ENCODE results near the gene KLHL22. TPM values are rescaled to one million over a fixed set of nuclear protein-coding genes. Genes with fewer than 3 reads are reported as not detected.
"Not testable (repeated sequence)": the region's sequence is repeated elsewhere in the genome, so short reads cannot be mapped to it uniquely, and the experiment has no call there.

KLHL22 gene
- total RNA-seq, 1 donor: 31.1 TPM

- DNase-seq (ENCODE audit: low read depth): no peak
- no peak overlapping the region for H3K4me3 ChIP-seq (ENCODE audit: low read depth, low read length)
- no peak for TF ChIP-seq CTCF (IDR thresholded peaks at IDR 0.05; ENCODE audit: insufficient read depth, low read depth, low read length)
Observed at GRCh38 chr22:20457506-20458240, 37.9 kb downstream of the KLHL22 start.

DNA sequence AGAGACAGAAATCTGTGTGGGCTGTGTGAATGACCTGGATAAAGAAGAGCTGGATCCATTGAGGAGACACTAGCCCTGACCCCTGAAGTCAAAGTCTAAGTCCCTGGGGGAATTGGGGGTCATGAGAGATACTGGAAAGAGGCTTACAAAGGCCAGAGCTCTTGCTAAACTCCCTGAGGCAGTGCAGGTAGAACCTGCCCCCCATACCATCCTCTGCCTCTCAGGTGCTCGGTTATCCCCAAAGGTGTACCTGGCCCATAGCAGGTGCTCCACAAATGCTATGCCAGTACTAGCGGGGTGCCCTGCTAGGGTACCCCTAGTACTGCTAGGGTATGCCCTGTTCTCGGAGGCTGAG is 38.9 kb downstream of the KLHL22 start:
- DNase-seq (ENCODE audit: low read depth): no peak
- no peak for TF ChIP-seq CTCF (IDR thresholded peaks at IDR 0.05; ENCODE audit: insufficient read depth, low read depth, low read length)
- no peak overlapping the region for H3K4me3 ChIP-seq (ENCODE audit: low read depth, low read length)

DNA sequence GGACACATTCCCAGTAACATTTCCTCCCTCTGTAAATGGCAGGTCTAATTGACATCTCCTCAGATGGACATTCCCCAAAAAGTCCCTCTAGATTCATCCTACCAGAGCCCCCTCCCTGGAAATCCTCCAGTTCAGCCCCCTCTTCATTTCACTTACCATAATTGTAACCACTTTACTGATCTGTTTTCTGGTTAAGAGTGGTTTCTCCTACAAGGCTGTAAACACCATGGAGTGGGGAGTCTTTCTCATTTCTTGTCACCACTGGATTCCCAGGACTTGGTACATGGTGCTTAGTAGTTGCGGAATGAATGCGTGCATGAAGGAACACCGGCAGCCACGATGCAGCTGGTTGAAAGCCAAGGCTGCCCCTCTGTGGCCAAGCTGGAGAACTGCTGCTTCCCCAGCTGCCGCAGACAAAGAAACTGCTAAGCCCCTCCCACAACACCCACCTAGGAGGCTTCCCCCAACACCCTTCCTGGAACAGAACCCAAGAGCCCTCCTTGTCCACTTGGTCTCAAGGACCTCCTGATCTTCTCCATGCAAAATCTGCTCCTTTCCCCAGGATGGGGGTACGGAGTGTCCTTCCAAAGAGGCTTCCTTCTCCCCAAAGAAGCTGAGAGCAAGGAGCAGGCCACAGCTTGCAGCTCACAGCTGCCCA is 39.4 kb downstream of the KLHL22 start:
- no peak overlapping the region for H3K4me3 ChIP-seq (ENCODE audit: low read depth, low read length)
- DNase-seq (ENCODE audit: low read depth): peak; percentile 84
- TF ChIP-seq CTCF (IDR thresholded peaks at IDR 0.05; ENCODE audit: insufficient read depth, low read depth, low read length): peak; percentile 98

GRCh38 chr22:20455709-20456063 is 39.9 kb downstream of the KLHL22 start:
- no peak overlapping the region for H3K4me3 ChIP-seq (ENCODE audit: low read depth, low read length)
- DNase-seq (ENCODE audit: low read depth): no peak
- TF ChIP-seq CTCF (IDR thresholded peaks at IDR 0.05; ENCODE audit: insufficient read depth, low read depth, low read length): no peak

GRCh38 chr22:20453222-20453621 is 42.4 kb downstream of the KLHL22 start:
- no peak for DNase-seq (ENCODE audit: low read depth)
- H3K4me3 ChIP-seq (ENCODE audit: low read depth, low read length): no peak overlapping the region
- TF ChIP-seq CTCF (IDR thresholded peaks at IDR 0.05; ENCODE audit: insufficient read depth, low read depth, low read length): no peak

DNA sequence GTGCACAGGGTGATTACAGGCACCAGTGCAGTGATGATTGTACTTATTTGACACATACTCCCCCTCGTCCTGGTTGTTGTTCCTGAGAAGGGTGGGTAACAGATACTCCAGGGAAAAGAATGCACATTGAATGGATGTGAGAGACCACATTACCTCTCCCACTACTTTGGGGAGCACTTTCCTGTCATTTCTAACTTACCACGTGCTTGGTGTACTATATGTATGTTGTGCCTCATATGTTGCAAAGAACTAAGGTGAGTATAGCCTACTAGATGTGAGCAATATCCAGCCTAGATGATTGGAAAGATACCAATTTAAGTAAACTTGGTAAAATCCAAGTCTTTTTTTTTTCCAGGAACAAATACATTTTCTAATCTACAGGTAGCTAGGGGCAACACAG is 43.7 kb downstream of the KLHL22 start:
- H3K4me3 ChIP-seq (ENCODE audit: low read depth, low read length): no peak overlapping the region
- DNase-seq (ENCODE audit: low read depth): no peak
- no peak for TF ChIP-seq CTCF (IDR thresholded peaks at IDR 0.05; ENCODE audit: insufficient read depth, low read depth, low read length)

DNA sequence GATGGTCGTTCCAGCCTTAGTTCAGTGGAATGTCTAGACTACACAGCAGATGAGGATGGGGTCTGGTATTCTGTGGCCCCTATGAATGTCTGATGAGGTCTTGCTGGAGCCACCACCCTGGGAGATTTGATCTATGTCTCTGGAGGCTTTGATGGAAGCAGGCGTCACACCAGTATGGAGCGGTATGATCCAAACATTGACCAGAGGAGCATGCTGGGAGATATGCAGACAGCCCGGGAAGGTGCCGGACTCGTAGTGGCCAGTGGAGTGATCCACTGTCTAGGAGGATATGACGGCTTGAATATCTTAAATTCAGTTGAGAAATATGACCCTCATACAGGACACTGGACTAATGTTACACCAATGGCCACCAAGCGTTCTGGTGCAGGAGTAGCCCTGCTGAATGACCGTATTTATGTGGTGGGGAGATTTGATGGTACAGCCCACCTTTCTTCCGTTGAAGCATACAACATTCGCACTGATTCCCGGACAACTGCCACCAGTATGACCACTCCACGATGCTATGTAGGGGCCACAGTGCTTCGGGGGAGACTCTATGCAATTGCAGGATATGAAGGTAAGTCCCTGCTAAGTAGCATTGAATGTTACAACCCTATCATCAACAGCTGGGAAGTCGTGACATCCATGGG is 44.3 kb downstream of the KLHL22 start:
- DNase-seq (ENCODE audit: low read depth); H3K4me3 ChIP-seq (ENCODE audit: low read depth, low read length): not testable (repeated sequence)

Data from fibroblast of villous mesenchyme (primary cell).